GM18858 (cell line): ENCODE data around the gene ASTN2.
"Not testable (repeated sequence)": the region's sequence is repeated elsewhere in the genome, so short reads cannot be mapped to it uniquely, and the experiment has no call there.

ENCODE experiments used
- ATAC-seq: cut with Tn5 transposase; IDR thresholded peaks from one replicate; pipeline ENCODE4 v1.9.1; 2021; ENCODE audit not compliant: unreplicated experiment

Gene ASTN2

GRCh38 chr9:116937361-116937760, 477.5 kb downstream of the ASTN2 start:
- ATAC-seq, result no peak

GRCh38 chr9:116935149-116935897, 479.5 kb downstream of the ASTN2 start:
- ATAC-seq, result no peak

GRCh38 chr9:116934131-116934530, 480.7 kb downstream of the ASTN2 start:
- ATAC-seq, result no peak

GRCh38 chr9:116933251-116933650, 481.6 kb downstream of the ASTN2 start:
- ATAC-seq, result no peak

- no peak for ATAC-seq
These were observed 485.2 kb downstream of the ASTN2 start for GRCh38 chr9:116929621-116930020.

- ATAC-seq, result no peak
These were observed 486.0 kb downstream of the ASTN2 start for GRCh38 chr9:116928884-116929283.

- ATAC-seq, result no peak
These were observed 486.6 kb downstream of the ASTN2 start for GRCh38 chr9:116928289-116928688.

GRCh38 chr9:116927726-116928125, 487.1 kb downstream of the ASTN2 start:
- no peak for ATAC-seq

GRCh38 chr9:116925121-116925520, 489.7 kb downstream of the ASTN2 start:
- ATAC-seq, result no peak

- no peak for ATAC-seq
These were observed 490.3 kb downstream of the ASTN2 start for GRCh38 chr9:116924462-116925110.

- ATAC-seq, result not testable (repeated sequence)
These were observed 496.9 kb downstream of the ASTN2 start for GRCh38 chr9:116917895-116918508.

- ATAC-seq, result no peak
These were observed 501.3 kb downstream of the ASTN2 start for GRCh38 chr9:116913536-116913935.

- ATAC-seq, result no peak
These were observed 504.7 kb downstream of the ASTN2 start for GRCh38 chr9:116910201-116910600.

GRCh38 chr9:116907989-116908388, 506.9 kb downstream of the ASTN2 start:
- ATAC-seq, result no peak

- no peak for ATAC-seq
These were observed 509.7 kb downstream of the ASTN2 start for GRCh38 chr9:116905171-116905588.

GRCh38 chr9:116904165-116904564, 510.7 kb downstream of the ASTN2 start:
- no peak for ATAC-seq

- no peak for ATAC-seq
These were observed 513.6 kb downstream of the ASTN2 start for GRCh38 chr9:116901260-116901659.

GRCh38 chr9:116900543-116900942, 514.3 kb downstream of the ASTN2 start:
- ATAC-seq, result no peak

GRCh38 chr9:116900007-116900367, 514.9 kb downstream of the ASTN2 start:
- no peak for ATAC-seq

GRCh38 chr9:116899337-116900006, 515.4 kb downstream of the ASTN2 start:
- ATAC-seq, result no peak

- ATAC-seq, result not testable (repeated sequence)
These were observed 516.7 kb downstream of the ASTN2 start for GRCh38 chr9:116898131-116898530.

GRCh38 chr9:116897201-116897600, 517.7 kb downstream of the ASTN2 start:
- no peak for ATAC-seq
